Activated CD4-positive, alpha-beta memory T cell treated with anti-CD3 and anti-CD28 coated beads, Interleukin-2, amount 10 ng/mL, durations not matched to agents 7 days and 5 days (primary cell): Measurements from ENCODE around the gene WDR72. TPM values are rescaled to one million over a fixed set of nuclear protein-coding genes. Genes with fewer than 3 reads are reported as not detected.
"Not testable (repeated sequence)": the region's sequence is repeated elsewhere in the genome, so short reads cannot be mapped to it uniquely, and the experiment has no call there.

Source experiments
- CTCF ChIA-PET: fragments of 350-600 bp; sonication (Branson Sonifier 250); formaldehyde crosslinking; loops from one replicate; lab custom pipeline; 2021; ENCODE audit warnings: antibody characterized with exemption, inconsistent platforms; lab: Charles Lee
- POLR2A ChIA-PET: fragments of 350-600 bp; sonication (Branson Sonifier 250); formaldehyde crosslinking; loops from one replicate; lab custom pipeline; 2021; ENCODE audit warnings: antibody characterized with exemption; lab: Charles Lee
- DNase-seq: peaks from one replicate; pipeline ENCODE4 v3.0.0-alpha.2; 2020
- H3K27ac Mint-ChIP-seq: one replicate; pipeline ENCODE4 v1.8.0; 2021; ENCODE audit warnings: mild to moderate bottlenecking, mixed read lengths
- H3K27me3 Mint-ChIP-seq: one replicate; pipeline ENCODE4 v1.8.0; 2021; ENCODE audit warnings: mixed read lengths
- H3K36me3 Mint-ChIP-seq: one replicate; pipeline ENCODE4 v1.8.0; 2021; ENCODE audit warnings: low read depth, mixed read lengths
- H3K4me1 Mint-ChIP-seq: one replicate; pipeline ENCODE4 v1.8.0; 2021; ENCODE audit warnings: mixed read lengths
- H3K4me3 Mint-ChIP-seq: one replicate; pipeline ENCODE4 v1.8.0; 2021; ENCODE audit warnings: mild to moderate bottlenecking, mixed read lengths
- H3K9me3 Mint-ChIP-seq: one replicate; pipeline ENCODE4 v1.8.0; 2021; ENCODE audit warnings: mixed read lengths
- total RNA-seq, 2 experiments: library from RNA; stranded (reverse); gene quantifications; one replicate each; pipeline ENCODE4 v1.2.3, GENCODE V29; 2021

Gene WDR72
- total RNA-seq, 2 experiments from 2014 or later, result not detected

DNA sequence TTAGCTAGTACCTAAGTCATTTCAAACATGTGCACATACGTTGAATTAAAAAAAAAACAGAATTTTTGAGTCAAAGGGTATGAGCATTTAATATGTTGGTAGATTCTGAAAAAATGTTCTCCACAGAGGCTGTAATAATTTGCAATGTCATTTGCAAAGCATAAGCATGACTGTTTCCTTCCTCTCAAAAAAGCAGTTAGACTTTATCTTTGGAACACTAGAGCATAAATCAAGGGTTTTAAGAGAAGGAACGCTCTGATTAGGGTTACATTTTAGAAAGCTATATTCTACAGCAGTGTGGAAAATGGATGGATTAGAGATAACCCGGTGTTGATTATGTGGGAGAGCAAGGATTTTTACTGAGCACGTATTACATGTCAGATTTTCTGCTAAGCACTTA is 193.7 kb downstream of the WDR72 start:
- H3K4me1 Mint-ChIP-seq, result no peaks in the 10 kb centered on the region
- H3K27me3 Mint-ChIP-seq, result no peaks in the 10 kb centered on the region
- peaks cover 2% of the 10 kb centered on the region for H3K9me3 Mint-ChIP-seq
- ChIA-PET POLR2A (no interaction called here), CTCF (no interaction called here)
- DNase-seq, result no peak
- H3K4me3 Mint-ChIP-seq, result no peak overlapping the region
- H3K27ac Mint-ChIP-seq, result no peak overlapping the region
- H3K36me3 Mint-ChIP-seq, result no peaks in the 10 kb centered on the region

DNA sequence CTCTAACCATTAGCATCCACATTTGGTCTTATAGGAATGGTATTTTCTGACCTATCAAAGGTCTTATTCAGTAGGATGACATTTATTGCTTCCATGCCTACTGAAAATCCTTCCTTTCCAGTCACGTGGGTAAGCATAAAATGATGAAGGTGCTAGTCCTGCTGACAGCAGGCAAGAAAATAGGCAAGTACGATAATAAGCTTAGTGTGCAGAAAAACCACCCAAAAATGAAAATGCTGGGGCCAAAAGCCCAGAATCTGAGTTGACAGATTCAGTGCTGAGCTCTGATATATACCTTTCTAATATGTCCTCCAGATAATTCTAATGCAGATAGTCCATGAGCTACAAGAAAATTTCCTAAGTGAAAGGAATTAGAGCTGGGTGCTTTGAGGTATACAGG is 194.8 kb downstream of the WDR72 start:
- H3K4me1 Mint-ChIP-seq, result no peaks in the 10 kb centered on the region
- H3K27ac Mint-ChIP-seq, result no peak overlapping the region
- no peak overlapping the region for H3K4me3 Mint-ChIP-seq
- DNase-seq, result no peak
- ChIA-PET POLR2A (no interaction called here), CTCF (no interaction called here)
- no peaks in the 10 kb centered on the region for H3K27me3 Mint-ChIP-seq
- H3K36me3 Mint-ChIP-seq, result no peaks in the 10 kb centered on the region
- H3K9me3 Mint-ChIP-seq, result peaks cover 2% of the 10 kb centered on the region

DNA sequence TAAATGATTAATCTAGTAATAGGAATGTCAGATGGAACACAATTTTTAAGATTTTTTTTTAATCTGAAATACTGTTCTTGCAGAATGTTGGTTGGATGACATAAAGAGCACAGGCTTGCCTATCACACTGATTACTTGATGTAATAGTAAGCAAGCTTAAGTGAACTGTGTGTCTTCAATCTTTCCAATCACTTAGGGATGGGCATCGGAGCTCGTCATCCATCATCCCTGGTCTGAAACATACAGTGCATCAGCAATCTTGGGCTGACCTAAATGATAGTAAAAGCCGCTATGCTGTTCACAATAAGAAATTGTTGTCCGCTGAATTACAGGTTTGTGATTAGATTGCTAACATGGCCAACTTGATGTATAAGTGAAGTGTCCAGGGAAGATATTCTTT is 195.8 kb downstream of the WDR72 start:
- Mint-ChIP-seq H3K9me3 (peaks cover 2% of the 10 kb centered on the region), H3K4me1 (no peaks in the 10 kb centered on the region), H3K27me3 (no peaks in the 10 kb centered on the region), H3K4me3 (no peak overlapping the region), H3K27ac (no peak overlapping the region), H3K36me3 (no peaks in the 10 kb centered on the region)
- DNase-seq, result no peak
- POLR2A ChIA-PET, result no interaction called here
- CTCF ChIA-PET, result no interaction called here

DNA sequence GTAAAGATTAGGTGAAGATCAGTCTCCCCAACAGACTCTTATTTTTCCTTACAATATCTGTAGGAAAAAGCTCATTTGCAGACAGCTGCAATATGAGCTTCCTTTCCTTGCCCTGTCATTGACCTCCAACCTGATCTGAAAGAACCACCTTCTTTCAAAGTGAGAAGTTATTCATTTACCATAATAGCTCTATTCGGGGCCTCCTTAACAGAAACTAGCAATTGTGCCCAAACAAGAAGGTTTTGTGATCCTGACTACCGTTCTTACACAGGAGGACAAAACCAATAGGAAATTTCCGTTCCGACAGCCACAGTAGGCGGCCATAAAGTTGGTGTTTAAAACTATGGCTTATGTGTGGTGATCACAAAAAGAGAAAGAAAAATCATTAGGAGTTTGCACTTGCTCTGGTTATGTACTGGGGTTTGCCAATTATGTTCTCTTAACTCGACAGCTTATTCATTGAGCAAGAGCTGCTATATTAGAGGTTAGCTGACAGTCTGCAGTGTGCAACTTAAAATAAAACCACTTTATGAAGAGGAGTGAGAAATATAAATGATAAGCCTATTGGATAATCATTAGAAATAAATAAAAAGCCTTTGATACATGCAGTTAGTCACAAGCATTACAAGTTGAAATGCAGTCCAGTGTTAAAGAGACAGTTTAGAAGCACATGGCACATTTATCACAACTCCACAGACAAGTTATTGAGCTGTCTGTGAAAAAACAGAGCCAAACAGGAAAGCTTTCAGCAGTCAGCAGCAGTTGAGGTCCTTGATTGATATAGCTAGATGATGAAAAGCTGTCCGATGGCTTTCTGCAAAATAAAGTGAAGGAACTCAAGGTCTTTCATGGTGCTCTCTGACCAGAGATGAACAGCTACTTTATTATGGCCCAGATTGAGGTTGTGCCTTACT is 199.8 kb downstream of the WDR72 start:
- Mint-ChIP-seq H3K4me1 (no peaks in the 10 kb centered on the region), H3K4me3 (no peak overlapping the region), H3K9me3 (no peaks in the 10 kb centered on the region), H3K27ac (no peak overlapping the region), H3K36me3 (no peaks in the 10 kb centered on the region), H3K27me3 (no peaks in the 10 kb centered on the region)
- no peak for DNase-seq
- CTCF ChIA-PET, result no interaction called here
- POLR2A ChIA-PET, result no interaction called here

DNA sequence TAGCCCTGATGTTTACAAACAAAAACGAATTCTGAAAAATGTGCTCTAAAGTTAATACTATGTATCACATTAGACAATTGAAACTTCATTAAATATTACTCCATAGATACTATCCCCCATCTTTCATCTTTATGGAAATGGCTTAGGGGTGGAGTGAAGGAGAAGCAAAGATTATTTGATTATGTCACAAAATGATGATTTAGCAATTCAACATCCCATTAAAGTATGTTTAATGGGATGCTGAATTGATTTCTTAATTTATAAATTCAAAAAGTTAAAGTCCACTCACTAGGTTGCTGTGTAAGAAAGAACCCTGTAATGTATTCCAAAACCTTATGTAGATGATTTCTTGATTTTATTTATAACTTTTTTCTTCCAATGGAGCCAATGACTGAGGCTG is 201.1 kb downstream of the WDR72 start:
- no peak overlapping the region for H3K27ac Mint-ChIP-seq
- H3K36me3 Mint-ChIP-seq, result no peaks in the 10 kb centered on the region
- CTCF ChIA-PET, result no interaction called here
- no peak overlapping the region for H3K4me3 Mint-ChIP-seq
- no peaks in the 10 kb centered on the region for H3K4me1 Mint-ChIP-seq
- DNase-seq, result no peak
- H3K27me3 Mint-ChIP-seq, result no peaks in the 10 kb centered on the region
- POLR2A ChIA-PET, result no interaction called here
- no peaks in the 10 kb centered on the region for H3K9me3 Mint-ChIP-seq

DNA sequence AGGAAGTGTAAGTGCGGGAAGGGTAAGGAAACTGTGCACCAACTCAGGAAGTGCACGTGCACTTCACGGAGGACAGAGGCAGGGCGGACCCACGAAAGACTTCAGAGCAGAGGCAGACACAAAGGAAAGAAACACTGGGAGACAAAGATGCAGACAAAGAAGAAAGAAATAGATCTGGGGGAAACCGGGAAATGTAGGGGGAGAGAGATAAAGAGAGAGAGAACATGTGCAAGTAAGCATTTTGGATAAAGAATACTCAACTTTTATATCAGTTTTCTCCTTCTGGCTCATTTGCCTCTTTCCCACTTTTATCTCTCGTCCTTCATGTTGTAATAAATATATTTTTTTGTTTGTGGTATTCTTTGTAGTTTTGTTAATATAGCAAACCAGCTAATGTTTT is 204.2 kb downstream of the WDR72 start:
- Mint-ChIP-seq H3K4me3 (no peak overlapping the region), H3K4me1 (no peaks in the 10 kb centered on the region), H3K36me3 (no peaks in the 10 kb centered on the region), H3K27me3 (no peaks in the 10 kb centered on the region), H3K9me3 (peaks cover 2% of the 10 kb centered on the region), H3K27ac (no peak overlapping the region)
- no peak for DNase-seq
- ChIA-PET POLR2A (no interaction called here), CTCF (no interaction called here)

DNA sequence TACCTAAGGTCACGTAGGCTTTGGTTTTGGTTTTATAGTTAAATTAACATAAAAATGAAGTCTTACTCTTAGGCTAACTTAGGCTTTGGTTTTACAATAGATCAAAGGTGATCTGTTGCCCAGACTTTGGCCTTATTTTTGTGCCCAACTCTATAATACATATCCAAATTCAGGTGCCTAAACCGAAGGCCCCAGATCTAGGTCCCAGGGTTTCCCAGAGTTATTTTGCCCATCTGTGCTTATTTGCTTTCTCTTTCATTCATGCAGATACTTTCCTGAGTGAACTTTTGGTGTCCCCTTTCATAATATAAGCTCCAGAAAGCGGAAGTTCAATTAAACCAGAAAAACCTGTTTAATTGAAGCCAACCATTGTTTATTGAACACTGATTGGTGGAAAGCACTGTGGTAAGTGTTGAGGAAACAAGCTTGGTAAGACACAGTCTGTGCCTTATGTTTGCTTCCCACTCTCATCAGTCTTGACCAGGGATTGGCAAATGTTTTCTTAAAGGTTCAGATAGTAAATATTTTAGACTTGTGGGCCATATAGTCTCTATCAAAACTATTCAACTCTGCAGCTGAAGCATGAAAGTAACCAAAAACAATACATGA is 209.7 kb downstream of the WDR72 start:
- no peaks in the 10 kb centered on the region for H3K27me3 Mint-ChIP-seq
- no peak overlapping the region for H3K4me3 Mint-ChIP-seq
- no peak overlapping the region for H3K27ac Mint-ChIP-seq
- no peaks in the 10 kb centered on the region for H3K4me1 Mint-ChIP-seq
- ChIA-PET CTCF (no interaction called here), POLR2A (no interaction called here)
- no peaks in the 10 kb centered on the region for H3K36me3 Mint-ChIP-seq
- H3K9me3 Mint-ChIP-seq, result peaks cover 4% of the 10 kb centered on the region
- no peak for DNase-seq

DNA sequence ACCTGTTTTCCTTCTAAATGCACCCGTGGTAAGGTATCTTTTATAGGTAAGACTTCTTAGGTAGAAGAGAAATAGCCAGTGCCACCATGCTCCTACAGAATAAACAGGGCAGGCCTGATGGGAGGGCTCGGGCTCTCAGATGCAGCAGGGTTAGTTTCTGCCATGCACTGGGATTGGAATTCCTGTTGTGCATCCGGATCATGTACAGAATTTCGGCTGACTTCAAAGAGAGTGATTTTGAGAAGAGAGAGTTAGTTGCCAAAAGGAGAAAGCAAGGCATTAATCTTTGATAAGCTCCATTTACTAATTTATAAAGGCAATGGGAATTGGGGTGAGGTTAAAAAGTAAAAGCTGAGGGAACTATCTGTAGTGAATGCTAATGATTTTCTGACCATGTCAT is 211.2 kb downstream of the WDR72 start:
- H3K27ac Mint-ChIP-seq, result no peak overlapping the region
- H3K9me3 Mint-ChIP-seq, result peaks cover 4% of the 10 kb centered on the region
- POLR2A ChIA-PET, result no interaction called here
- H3K4me3 Mint-ChIP-seq, result no peak overlapping the region
- no peaks in the 10 kb centered on the region for H3K27me3 Mint-ChIP-seq
- CTCF ChIA-PET, result no interaction called here
- DNase-seq, result no peak
- no peaks in the 10 kb centered on the region for H3K4me1 Mint-ChIP-seq
- H3K36me3 Mint-ChIP-seq, result no peaks in the 10 kb centered on the region

DNA sequence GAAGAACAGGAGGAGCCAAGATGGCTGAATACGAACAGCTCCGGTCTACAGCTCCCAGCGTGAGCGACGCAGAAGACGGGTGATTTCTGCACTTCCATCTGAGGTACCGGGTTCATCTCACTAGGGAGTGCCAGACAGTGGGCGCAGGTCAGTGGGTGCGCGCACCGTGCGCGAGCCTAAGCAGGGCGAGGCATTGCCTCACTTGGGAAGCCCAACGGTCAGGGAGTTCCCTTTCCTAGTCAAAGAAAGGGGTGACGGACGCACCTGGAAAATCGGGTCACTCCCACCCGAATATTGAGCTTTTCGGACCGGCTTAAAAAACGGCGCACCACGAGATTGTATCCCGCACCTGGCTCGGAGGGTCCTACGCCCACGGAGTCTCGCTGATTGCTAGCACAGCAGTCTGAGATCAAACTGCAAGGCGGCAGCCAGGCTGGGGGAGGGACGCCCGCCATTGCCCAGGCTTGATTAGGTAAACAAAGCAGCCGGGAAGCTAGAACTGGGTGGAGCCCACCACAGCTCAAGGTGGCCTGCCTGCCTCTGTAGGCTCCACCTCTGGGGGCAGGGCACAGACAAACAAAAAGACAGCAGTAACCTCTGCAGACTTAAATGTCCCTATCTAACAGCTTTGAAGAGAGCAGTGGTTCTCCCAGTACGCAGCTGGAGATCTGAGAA is 218.7 kb downstream of the WDR72 start:
- H3K4me1 Mint-ChIP-seq, POLR2A ChIA-PET, CTCF ChIA-PET, H3K27me3 Mint-ChIP-seq, H3K36me3 Mint-ChIP-seq, H3K4me3 Mint-ChIP-seq, H3K9me3 Mint-ChIP-seq, H3K27ac Mint-ChIP-seq, DNase-seq: not testable (repeated sequence)

DNA sequence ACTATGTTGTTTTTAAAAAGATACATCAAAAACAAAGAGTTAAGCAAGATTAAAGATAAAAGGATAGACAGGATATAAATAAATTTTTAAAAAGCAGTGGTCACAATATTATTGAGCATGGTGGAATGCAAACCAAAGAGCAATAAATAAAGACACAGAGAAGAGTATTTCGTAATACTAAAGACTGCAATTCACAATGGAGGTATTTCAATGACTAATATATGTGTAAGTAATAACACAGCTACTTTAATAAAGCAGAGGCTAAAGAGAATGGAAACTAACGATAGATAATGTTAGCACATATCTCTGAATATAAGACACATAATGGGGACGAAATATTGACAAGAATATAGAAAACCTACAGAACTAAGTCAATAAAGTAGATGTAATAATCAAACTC is 219.6 kb downstream of the WDR72 start:
- H3K4me3 Mint-ChIP-seq, result no peak overlapping the region
- no peaks in the 10 kb centered on the region for H3K27me3 Mint-ChIP-seq
- DNase-seq, result no peak
- ChIA-PET POLR2A (no interaction called here), CTCF (no interaction called here)
- no peaks in the 10 kb centered on the region for H3K36me3 Mint-ChIP-seq
- H3K27ac Mint-ChIP-seq, result no peak overlapping the region
- peaks cover 6% of the 10 kb centered on the region for H3K9me3 Mint-ChIP-seq
- no peaks in the 10 kb centered on the region for H3K4me1 Mint-ChIP-seq

DNA sequence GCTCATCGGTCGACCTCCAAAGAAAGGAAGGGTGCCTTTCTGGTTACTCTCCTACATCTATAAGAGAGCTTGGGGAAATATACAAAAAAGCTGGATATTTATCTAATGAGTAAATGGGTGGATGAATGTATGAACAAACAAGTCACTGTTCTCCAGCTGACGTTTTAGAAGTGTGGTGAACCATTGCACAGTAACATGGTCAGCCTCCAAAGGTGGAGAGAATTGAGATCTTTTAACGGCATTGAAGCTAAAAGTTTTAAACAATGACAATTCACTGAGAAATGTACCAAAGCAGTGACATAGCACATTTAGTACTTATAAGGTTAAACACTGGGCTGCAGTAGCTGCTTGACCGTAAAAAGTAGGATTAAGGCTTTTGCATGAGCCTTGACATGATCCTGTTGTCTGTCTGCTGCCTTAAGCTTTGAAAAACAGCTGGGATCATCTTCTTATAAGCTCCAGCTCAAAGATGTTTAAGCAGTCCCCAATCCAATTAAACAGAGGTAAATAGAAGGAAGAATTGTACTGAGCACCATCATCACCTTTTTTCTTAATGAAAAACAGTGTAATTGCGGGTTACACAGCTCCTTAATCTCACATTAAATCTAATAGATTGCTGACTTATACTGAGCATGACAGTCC is 222.9 kb downstream of the WDR72 start:
- ChIA-PET CTCF (no interaction called here), POLR2A (no interaction called here)
- no peak for DNase-seq
- H3K4me3 Mint-ChIP-seq, result no peak overlapping the region
- H3K9me3 Mint-ChIP-seq, result peaks cover 6% of the 10 kb centered on the region
- no peaks in the 10 kb centered on the region for H3K4me1 Mint-ChIP-seq
- no peaks in the 10 kb centered on the region for H3K27me3 Mint-ChIP-seq
- no peaks in the 10 kb centered on the region for H3K36me3 Mint-ChIP-seq
- H3K27ac Mint-ChIP-seq, result no peak overlapping the region

DNA sequence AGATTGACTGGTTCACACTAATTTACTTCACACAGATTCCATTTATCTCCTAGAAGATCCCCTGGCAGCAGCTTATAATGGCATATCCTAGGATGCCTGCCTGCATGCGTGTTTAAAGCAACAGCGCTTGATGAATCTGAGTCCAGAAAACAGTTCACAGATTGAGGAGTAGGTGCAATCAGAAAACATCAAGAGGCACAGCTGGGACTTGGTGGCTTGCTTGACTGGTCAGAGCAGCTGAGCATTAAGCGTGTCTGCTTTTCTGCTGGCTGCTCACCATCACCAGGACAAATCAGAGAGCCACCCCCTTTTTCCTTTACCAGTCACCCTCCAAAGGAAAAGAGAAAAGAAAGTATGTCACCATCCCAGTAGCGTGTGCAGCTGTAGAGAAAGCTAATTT is 223.6 kb downstream of the WDR72 start:
- Mint-ChIP-seq H3K36me3 (no peaks in the 10 kb centered on the region), H3K27ac (no peak overlapping the region), H3K27me3 (no peaks in the 10 kb centered on the region), H3K9me3 (peaks cover 6% of the 10 kb centered on the region), H3K4me3 (no peak overlapping the region), H3K4me1 (no peaks in the 10 kb centered on the region)
- POLR2A ChIA-PET, result no interaction called here
- CTCF ChIA-PET, result no interaction called here
- no peak for DNase-seq

DNA sequence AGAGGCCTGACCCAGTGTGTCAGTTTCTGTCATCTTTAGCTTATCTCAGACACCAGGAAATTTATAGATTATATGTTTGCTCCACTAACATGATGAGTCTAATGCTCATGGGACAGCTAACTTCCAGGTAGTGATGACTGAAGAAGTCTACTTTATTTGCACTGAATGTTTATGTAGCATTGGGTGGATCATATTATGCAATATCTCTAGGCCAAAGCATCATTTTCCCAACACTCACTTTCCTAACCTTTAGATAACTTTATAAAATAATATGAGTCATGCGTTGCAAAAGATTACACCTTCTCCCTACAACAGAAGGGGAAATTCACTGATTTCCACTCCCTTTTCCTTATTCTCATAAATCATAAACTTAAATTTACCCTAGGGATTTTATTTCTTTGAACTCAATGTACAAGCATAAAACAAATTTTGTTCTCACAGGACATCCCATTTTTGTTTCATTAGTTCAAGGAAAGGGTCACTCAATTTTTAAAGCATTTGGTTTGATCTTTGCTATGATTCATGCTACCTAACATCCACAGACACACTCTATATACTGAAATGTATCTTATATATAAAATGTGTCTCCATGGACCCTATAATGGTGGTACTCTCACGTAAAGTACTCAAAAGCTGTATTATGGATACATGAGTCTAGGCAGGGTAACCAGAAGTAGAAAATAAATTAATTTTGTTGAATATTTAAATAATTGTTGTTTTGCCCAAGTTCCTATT is 225.2 kb downstream of the WDR72 start:
- ChIA-PET CTCF (no interaction called here), POLR2A (no interaction called here)
- DNase-seq, result no peak
- Mint-ChIP-seq H3K4me1 (no peaks in the 10 kb centered on the region), H3K36me3 (no peaks in the 10 kb centered on the region), H3K9me3 (no peaks in the 10 kb centered on the region), H3K27me3 (no peaks in the 10 kb centered on the region), H3K27ac (no peak overlapping the region), H3K4me3 (no peak overlapping the region)
